Measurements from ENCODE around the gene DENND10.
"Not testable (repeated sequence)": the region's sequence is repeated elsewhere in the genome, so short reads cannot be mapped to it uniquely, and the experiment has no call there.

Gene DENND10

GRCh38 chr10:119166118-119166500 is 62.2 kb downstream of the DENND10 start:
- Histone ChIP-seq H3K9me3 (ENCODE audit: low read depth, low read length) (no peaks in the 10 kb centered on the region), H3K36me3 (ENCODE audit: insufficient read depth, low read length) (peaks cover 17% of the 10 kb centered on the region; the same call in 1 of the 2 replicates), H3K4me3 (peak overlapping the region; percentile 81), H3K27ac (no peak overlapping the region), H3K9ac (ENCODE audit: insufficient read length) (peak overlapping the region; percentile 83)
- TF ChIP-seq FOXP2 (optimal IDR thresholded peaks at IDR 0.05; ENCODE audit: control extremely low read depth, extremely low read length, insufficient read depth) (no peak), EZH2 (IDR thresholded peaks at IDR 0.05) (no peak), POLR2AphosphoS5 (IDR thresholded peaks at IDR 0.05; ENCODE audit: borderline replicate concordance, low read depth, low read length) (no peak; the same call in 1 of the 2 replicates)
- DNase-seq (ENCODE audit: low read depth, low spot score), result no peak

GRCh38 chr10:119166564-119166963 is 62.7 kb downstream of the DENND10 start:
- Histone ChIP-seq H3K4me3 (no peak overlapping the region), H3K27ac (no peak overlapping the region; the same call in 1 of the 2 replicates), H3K36me3 (ENCODE audit: insufficient read depth, low read length) (peaks cover 21% of the 10 kb centered on the region; the same call in 1 of the 2 replicates), H3K9me3 (ENCODE audit: low read depth, low read length) (no peaks in the 10 kb centered on the region), H3K9ac (ENCODE audit: insufficient read length) (no peak overlapping the region)
- DNase-seq (ENCODE audit: low read depth, low spot score), result no peak
- TF ChIP-seq POLR2AphosphoS5 (IDR thresholded peaks at IDR 0.05; ENCODE audit: borderline replicate concordance, low read depth, low read length), result no peak
- no peak for TF ChIP-seq EZH2 (IDR thresholded peaks at IDR 0.05)
- no peak for TF ChIP-seq FOXP2 (optimal IDR thresholded peaks at IDR 0.05; ENCODE audit: control extremely low read depth, extremely low read length, insufficient read depth)

- Histone ChIP-seq H3K9ac (ENCODE audit: insufficient read length) (no peak overlapping the region), H3K36me3 (ENCODE audit: insufficient read depth, low read length) (peaks cover 24% of the 10 kb centered on the region; the same call in 1 of the 2 replicates), H3K27ac (peak overlapping the region; percentile 42; the same call in 1 of the 2 replicates), H3K9me3 (ENCODE audit: low read depth, low read length) (no peaks in the 10 kb centered on the region), H3K4me3 (no peak overlapping the region)
- DNase-seq (ENCODE audit: low read depth, low spot score), result no peak
- TF ChIP-seq EZH2 (IDR thresholded peaks at IDR 0.05) (no peak), FOXP2 (optimal IDR thresholded peaks at IDR 0.05; ENCODE audit: control extremely low read depth, extremely low read length, insufficient read depth) (no peak), POLR2AphosphoS5 (IDR thresholded peaks at IDR 0.05; ENCODE audit: borderline replicate concordance, low read depth, low read length) (no peak)
Observed at GRCh38 chr10:119167041-119167440, 63.1 kb downstream of the DENND10 start.

GRCh38 chr10:119174109-119174508 is 70.2 kb downstream of the DENND10 start:
- H3K4me3 ChIP-seq, result no peak overlapping the region
- no peak overlapping the region for H3K27ac ChIP-seq
- peaks cover 59% of the 10 kb centered on the region for H3K36me3 ChIP-seq (ENCODE audit: insufficient read depth, low read length)
- H3K9me3 ChIP-seq (ENCODE audit: low read depth, low read length), result no peaks in the 10 kb centered on the region
- no peak for TF ChIP-seq POLR2AphosphoS5 (IDR thresholded peaks at IDR 0.05; ENCODE audit: borderline replicate concordance, low read depth, low read length)
- TF ChIP-seq EZH2 (IDR thresholded peaks at IDR 0.05), result no peak
- TF ChIP-seq FOXP2 (optimal IDR thresholded peaks at IDR 0.05; ENCODE audit: control extremely low read depth, extremely low read length, insufficient read depth), result no peak
- H3K9ac ChIP-seq (ENCODE audit: insufficient read length), result no peak overlapping the region
- no peak for DNase-seq (ENCODE audit: low read depth, low spot score)

GRCh38 chr10:119176166-119176565 is 72.3 kb downstream of the DENND10 start:
- DNase-seq (ENCODE audit: low read depth, low spot score), result no peak
- H3K36me3 ChIP-seq (ENCODE audit: insufficient read depth, low read length), result peaks cover 48% of the 10 kb centered on the region
- H3K9me3 ChIP-seq (ENCODE audit: low read depth, low read length), result no peaks in the 10 kb centered on the region
- no peak overlapping the region for H3K4me3 ChIP-seq
- H3K27ac ChIP-seq, result peak overlapping the region; percentile 31; the same call in 1 of the 2 replicates
- H3K9ac ChIP-seq (ENCODE audit: insufficient read length), result no peak overlapping the region
- TF ChIP-seq EZH2 (IDR thresholded peaks at IDR 0.05) (no peak), POLR2AphosphoS5 (IDR thresholded peaks at IDR 0.05; ENCODE audit: borderline replicate concordance, low read depth, low read length) (no peak), FOXP2 (optimal IDR thresholded peaks at IDR 0.05; ENCODE audit: control extremely low read depth, extremely low read length, insufficient read depth) (no peak)

- TF ChIP-seq FOXP2 (optimal IDR thresholded peaks at IDR 0.05; ENCODE audit: control extremely low read depth, extremely low read length, insufficient read depth) (no peak), EZH2 (IDR thresholded peaks at IDR 0.05) (no peak), POLR2AphosphoS5 (IDR thresholded peaks at IDR 0.05; ENCODE audit: borderline replicate concordance, low read depth, low read length) (no peak)
- Histone ChIP-seq H3K36me3 (ENCODE audit: insufficient read depth, low read length) (peaks cover 35% of the 10 kb centered on the region), H3K9me3 (ENCODE audit: low read depth, low read length) (no peaks in the 10 kb centered on the region), H3K27ac (peak overlapping the region; percentile 85; the same call in 1 of the 2 replicates), H3K4me3 (peak overlapping the region; percentile 90), H3K9ac (ENCODE audit: insufficient read length) (peak overlapping the region; percentile 92)
- no peak for DNase-seq (ENCODE audit: low read depth, low spot score)
Observed at GRCh38 chr10:119177708-119178371, 73.9 kb downstream of the DENND10 start.

GRCh38 chr10:119178372-119179119 is 74.6 kb downstream of the DENND10 start, which contains the start of gene PRDX3:
Gene PRDX3 (minus strand): TSS chr10:119178812. CDS start chr10:119178790, 22 bp downstream.
- Histone ChIP-seq H3K9me3 (ENCODE audit: low read depth, low read length) (no peaks in the 10 kb centered on the region), H3K36me3 (ENCODE audit: insufficient read depth, low read length) (peaks cover 31% of the 10 kb centered on the region), H3K27ac (peak within 1 kb of the TSS; percentile 85), H3K4me3 (peak within 1 kb of the TSS; percentile 90), H3K9ac (ENCODE audit: insufficient read length) (peak within 1 kb of the TSS; percentile 92)
- DNase-seq (ENCODE audit: low read depth, low spot score), result peak; percentile 50
- TF ChIP-seq POLR2AphosphoS5 (IDR thresholded peaks at IDR 0.05; ENCODE audit: borderline replicate concordance, low read depth, low read length) (peak; percentile 91), EZH2 (IDR thresholded peaks at IDR 0.05) (no peak), FOXP2 (optimal IDR thresholded peaks at IDR 0.05; ENCODE audit: control extremely low read depth, extremely low read length, insufficient read depth) (no peak)

- not testable (repeated sequence) for H3K4me3 ChIP-seq; H3K9ac ChIP-seq (ENCODE audit: insufficient read length); H3K9me3 ChIP-seq (ENCODE audit: low read depth, low read length); DNase-seq (ENCODE audit: low read depth, low spot score); H3K27ac ChIP-seq
- H3K36me3 ChIP-seq (ENCODE audit: insufficient read depth, low read length), result peaks cover 12% of the 10 kb centered on the region
Observed at GRCh38 chr10:119180850-119181400, 77.0 kb downstream of the DENND10 start.
